Measurements from ENCODE around the gene CFAP47.
"Not testable (repeated sequence)": the region's sequence is repeated elsewhere in the genome, so short reads cannot be mapped to it uniquely, and the experiment has no call there.

The CFAP47 gene

GRCh38 chrX:35919536-35920309 is at the start of gene CFAP47:
Gene CFAP47 (plus strand): TSS chrX:35919734. CDS start chrX:35919800, 66 bp downstream.
- no peak for FAIRE-seq

GRCh38 chrX:35880601-35881000 is 38.9 kb upstream of the CFAP47 start:
- FAIRE-seq = no peak

More at GRCh38 chrX:35919536-35920309, at the start of gene CFAP47:
- peak; percentile 45 for DNase-seq (ENCODE audit: low spot score)

DNA sequence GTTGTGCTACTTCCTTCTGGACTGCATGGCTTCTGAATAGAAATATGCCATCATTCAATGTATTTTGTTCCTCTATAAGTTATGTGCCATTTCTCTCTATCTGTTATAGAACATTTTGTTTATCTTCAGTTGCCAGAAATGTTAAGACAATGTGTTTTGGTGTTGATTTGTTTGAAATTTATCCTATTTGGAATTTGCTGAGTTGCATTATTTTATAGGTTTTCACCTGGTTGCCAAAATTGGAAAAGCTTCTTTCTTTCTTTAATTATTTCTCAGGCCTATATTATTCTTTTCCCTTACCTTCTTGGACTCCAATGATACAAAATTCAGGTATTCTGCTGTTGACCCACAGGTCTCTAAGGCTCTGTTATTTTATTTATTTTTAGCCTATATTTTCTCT is 33.4 kb upstream of the CFAP47 start:
- DNase-seq (ENCODE audit: low spot score) (no peak), FAIRE-seq (no peak)

More at GRCh38 chrX:35880601-35881000, 38.9 kb upstream of the CFAP47 start:
- no peak for DNase-seq (ENCODE audit: low spot score)

DNA sequence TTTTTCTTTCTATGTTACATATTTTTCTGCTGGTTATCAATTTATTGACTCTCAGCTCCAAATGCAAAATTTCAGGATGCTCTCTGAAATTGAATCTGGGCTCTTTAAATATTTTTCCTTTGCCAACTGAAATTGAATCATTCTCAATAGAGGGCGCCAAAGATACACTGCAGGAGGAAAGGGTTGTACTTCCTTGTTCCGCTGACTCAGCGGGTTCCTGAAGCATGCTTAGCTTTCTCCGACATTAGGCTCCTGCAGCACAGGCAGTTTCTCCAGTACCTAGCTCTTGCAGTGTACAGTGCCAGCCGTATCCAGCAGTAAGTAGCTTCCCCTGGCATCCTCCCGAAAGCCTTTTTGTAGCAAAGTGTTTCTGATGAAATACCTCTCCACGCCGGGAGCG is 28.8 kb upstream of the CFAP47 start:
- DNase-seq (ENCODE audit: low spot score) (peak; percentile 28), FAIRE-seq (no peak)

DNA sequence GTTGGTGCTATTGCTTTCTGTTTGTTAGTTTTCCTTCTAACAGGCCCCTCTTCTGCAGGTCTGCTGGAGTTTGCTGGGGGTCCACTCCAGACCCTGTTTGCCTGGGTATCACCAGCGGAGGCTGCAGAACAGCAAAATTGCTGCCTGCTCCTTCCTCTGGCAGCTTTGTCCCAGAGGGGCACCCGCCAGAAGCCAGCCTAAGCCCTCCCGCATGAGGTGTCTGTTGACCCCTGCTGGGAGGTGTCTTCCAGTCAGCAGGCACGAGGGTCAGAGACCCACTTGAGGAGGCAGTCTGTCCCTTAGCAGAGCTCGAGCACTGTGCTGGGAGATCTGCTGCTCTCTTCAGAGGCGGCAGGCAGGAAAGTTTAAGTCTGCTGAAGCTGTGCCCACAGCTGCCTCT is 67.3 kb downstream of the CFAP47 start:
- not testable (repeated sequence) for FAIRE-seq; DNase-seq (ENCODE audit: low spot score)

- no peak for DNase-seq (ENCODE audit: low spot score)
- no peak for FAIRE-seq
Observed at GRCh38 chrX:36007207-36007606, 87.7 kb downstream of the CFAP47 start.

DNA sequence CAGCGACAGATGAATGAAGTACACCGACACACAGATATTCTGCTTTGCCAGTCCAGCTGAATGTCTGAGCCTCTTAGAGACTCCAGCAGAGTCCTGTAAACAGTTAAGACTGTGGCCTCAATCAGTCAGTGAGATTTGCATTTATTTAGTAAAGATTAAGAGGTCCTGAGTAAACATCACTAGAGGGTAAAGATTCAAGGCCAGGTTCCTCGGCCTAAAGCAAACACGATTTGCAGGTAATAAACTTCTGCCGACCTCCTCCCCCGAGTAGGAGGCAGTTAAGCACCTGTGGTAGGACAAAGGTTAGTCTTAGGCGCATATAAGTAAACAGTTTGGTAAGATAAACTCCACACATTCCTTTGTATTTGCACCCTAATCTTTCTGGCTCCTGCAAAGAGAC is 99.6 kb downstream of the CFAP47 start:
- no peak for FAIRE-seq
- no peak for DNase-seq (ENCODE audit: low spot score)

- DNase-seq (ENCODE audit: low spot score) = no peak
- FAIRE-seq = no peak
Observed at GRCh38 chrX:36035550-36035949, 116.0 kb downstream of the CFAP47 start.

DNA sequence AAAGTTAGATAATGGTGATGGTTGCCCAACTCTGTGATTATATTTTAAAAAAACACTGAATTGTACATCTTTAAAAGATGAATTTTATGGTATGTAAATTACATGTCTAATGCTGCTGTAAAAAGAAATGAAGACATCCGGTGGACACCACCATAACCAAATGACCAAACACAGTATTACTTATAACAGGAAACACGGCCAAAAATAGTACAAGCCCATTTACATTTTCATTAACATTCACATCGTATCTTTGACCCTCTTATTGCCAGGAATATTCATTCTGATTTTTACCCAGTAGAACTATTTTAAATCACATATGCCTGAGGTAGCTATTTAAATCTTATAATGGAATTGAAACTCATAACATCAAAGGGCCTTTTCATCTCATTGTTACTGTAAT is 143.2 kb downstream of the CFAP47 start:
- DNase-seq (ENCODE audit: low spot score) (no peak), FAIRE-seq (no peak)

GRCh38 chrX:36071061-36071460 is 151.5 kb downstream of the CFAP47 start:
- FAIRE-seq = no peak
- no peak for DNase-seq (ENCODE audit: low spot score)

DNA sequence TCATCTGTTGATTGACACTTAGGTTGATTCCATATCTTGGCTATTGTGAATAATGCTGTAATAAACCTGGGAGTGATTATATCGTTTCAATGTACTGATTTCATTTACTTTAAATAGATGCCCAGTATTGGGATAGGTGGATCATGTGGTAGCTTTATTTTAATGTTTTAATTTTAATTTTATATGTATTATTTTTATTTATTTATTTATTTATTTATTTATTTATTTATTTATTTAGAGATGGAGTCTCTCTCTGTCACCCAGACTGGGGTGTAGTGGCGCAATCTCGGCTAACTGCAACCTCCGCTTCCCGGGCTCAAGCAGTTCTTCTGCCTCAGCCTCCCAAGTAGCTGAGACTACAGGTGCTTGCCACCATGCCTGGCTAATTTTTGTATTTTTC is 155.5 kb downstream of the CFAP47 start:
- FAIRE-seq; DNase-seq (ENCODE audit: low spot score): not testable (repeated sequence)

GRCh38 chrX:36083256-36083655 is 163.7 kb downstream of the CFAP47 start:
- FAIRE-seq = no peak
- no peak for DNase-seq (ENCODE audit: low spot score)

DNA sequence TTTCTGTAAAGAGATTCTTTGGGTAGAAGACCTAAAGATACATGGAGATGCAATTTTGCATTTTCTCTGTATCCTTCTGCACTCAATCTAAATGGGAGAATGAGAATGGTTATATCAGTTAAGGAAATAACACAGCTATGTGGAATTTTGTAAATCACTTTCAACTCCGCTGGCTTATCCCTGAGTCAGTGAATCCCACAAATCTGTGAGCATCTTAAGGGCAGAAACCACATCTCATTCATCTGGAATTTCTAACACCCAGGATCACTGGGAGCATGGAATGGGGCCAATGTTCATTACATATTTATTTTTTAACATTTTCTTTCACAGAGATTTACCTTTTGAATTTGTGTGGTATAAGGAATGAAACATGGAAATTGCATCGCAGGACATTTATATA is 167.8 kb downstream of the CFAP47 start:
- FAIRE-seq = no peak
- no peak for DNase-seq (ENCODE audit: low spot score)

DNA sequence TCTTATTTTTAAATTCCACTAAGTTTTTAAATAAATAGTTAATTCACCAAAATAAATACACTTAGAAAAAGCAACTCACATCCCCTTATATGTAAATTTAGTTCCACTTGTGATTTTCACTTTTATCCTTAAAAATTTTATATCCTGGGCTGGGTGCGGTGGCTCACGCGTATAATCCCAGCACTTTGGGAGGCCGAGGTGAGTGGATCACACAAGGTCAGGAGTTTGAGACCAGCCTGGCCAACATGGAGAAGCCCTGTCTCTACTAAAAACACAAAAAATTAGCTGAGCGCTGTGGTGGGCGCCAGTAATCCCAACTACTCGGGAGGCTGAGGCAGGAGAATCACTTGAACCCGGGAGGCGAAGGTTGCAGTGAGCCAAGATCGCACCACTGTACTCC is 169.4 kb downstream of the CFAP47 start:
- DNase-seq (ENCODE audit: low spot score) = not testable (repeated sequence)

DNA sequence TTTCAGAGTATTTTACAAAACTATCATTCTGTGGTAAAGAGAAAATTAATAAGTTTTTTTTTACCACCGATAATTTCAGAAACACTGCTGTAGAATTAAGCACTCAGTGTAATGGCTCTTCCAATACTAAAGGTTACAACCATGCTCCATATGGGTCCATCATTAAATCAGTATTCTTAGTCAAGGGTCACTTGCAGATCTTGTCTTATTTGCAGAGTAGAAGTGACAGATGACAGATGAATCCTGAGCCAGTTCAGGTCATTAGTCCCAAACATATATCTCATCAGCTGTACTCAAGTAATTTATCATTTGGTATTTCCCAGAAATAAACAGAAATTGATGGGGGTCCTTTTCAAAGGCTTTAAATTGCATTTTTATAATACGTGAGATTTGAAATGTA is 182.9 kb downstream of the CFAP47 start:
- DNase-seq (ENCODE audit: low spot score) (no peak), FAIRE-seq (no peak)

More for the DNA sequence above, 169.4 kb downstream of the CFAP47 start:
- FAIRE-seq = not testable (repeated sequence)

GRCh38 chrX:36116222-36116621 is 196.7 kb downstream of the CFAP47 start:
- no peak for FAIRE-seq

GRCh38 chrX:36159254-36159653 is 239.7 kb downstream of the CFAP47 start:
- DNase-seq (ENCODE audit: low spot score) (no peak), FAIRE-seq (no peak)

More at GRCh38 chrX:36116222-36116621, 196.7 kb downstream of the CFAP47 start:
- no peak for DNase-seq (ENCODE audit: low spot score)

DNA sequence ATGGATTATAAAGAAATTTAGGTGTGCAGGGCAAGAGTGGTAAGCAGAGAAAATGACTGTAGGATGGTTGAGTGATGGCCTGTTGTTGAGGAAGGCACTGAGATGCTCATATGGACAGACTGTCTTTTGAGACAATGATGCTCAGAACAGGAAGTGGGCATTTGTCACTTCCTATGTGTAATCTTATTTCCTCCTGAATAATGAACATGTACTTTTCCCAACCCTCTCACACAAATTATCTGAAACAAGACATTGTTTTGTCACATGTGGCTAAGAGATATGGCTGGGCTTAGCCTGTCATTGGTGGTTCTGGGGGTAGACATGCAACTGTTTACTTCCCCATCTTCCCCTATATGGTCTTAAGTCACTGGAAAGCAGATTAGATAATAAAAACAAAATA is 240.5 kb downstream of the CFAP47 start:
- DNase-seq (ENCODE audit: low spot score) (no peak), FAIRE-seq (no peak)

GRCh38 chrX:36198575-36198974 is 279.0 kb downstream of the CFAP47 start:
- DNase-seq (ENCODE audit: low spot score) = no peak
- FAIRE-seq = no peak

DNA sequence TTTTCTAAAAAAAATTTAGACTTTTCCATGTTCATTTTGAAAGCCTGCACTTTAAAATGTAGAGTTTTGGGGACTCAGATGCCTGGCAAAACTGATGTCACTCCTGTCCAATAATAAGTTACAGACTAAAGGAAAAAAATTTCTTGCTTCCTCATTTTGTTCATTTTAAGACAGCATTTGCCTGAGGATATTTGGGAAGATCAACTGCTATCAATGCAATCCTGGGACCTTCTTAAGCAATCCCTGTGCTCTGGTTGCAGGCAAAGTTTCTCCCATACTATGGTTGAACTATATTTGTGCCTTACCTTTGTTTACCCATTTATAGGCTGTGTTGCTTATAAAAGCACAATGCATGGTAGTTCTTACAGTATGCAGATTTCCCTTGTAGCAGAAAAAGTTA is 280.4 kb downstream of the CFAP47 start:
- DNase-seq (ENCODE audit: low spot score) = no peak
- FAIRE-seq = no peak

GRCh38 chrX:36214924-36215323 is 295.4 kb downstream of the CFAP47 start:
- FAIRE-seq (no peak), DNase-seq (ENCODE audit: low spot score) (no peak)

DNA sequence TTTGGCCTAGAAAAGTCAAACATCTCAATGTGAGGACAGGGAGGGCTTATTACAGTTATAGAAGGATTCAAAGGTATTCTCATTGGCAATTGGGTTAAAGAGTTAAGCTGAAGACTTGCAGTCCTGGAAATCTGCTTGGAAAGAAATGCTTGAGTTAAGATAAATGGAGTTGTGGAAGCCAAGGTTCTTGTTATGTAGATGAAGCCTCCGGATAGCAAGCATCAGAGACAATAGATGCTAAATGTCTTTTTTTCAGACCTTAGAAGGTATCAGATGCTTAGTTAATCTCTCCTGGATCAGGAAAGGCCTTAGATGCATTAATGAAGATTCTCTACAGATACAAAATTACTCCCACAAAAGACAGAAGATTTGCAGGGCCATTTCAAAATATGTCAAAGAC is 299.3 kb downstream of the CFAP47 start:
- FAIRE-seq = no peak

DNA sequence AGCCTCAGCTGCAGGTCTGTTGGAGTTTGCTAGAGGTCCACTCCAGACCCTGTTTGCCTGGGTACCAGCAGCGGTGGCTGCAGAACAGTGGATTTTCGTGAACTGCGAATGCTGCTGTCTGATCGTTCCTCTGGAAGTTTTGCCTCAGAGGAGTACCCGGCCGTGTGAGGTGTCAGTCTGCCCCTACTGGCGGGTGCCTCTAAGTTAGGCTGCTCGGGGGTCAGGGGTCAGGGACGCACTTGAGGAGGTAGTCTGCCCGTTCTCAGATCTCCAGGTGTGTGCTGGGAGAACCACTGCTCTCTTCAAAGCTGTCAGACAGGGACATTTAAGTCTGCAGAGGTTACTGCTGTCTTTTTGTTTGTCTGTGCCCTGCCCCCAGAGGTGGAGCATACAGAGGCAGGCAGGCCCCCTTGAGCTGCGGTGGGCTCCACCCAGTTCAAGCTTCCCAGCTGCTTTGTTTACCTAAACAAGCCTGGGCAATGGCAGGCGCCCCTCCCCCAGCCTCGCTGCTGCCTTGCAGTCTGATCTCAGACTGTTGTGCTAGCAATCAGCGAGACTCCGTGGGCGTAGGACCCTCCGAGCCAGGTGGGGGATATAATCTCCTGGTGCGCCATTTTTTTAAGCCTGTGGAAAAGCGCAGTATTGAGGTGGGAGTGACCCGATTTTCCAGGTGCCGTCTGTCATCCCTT is 315.4 kb downstream of the CFAP47 start:
- DNase-seq (ENCODE audit: low spot score); FAIRE-seq: not testable (repeated sequence)

More for the DNA sequence above, 299.3 kb downstream of the CFAP47 start:
- DNase-seq (ENCODE audit: low spot score) = no peak

Measured in urothelium cell line (cell line).